NT2/D1 (cell line): ENCODE measurements around the gene ZNF474.

Experiments
- SUZ12 ChIP-seq: IDR thresholded peaks from 2 replicates; pipeline ENCODE4 v1.6.1; 2011; ENCODE audit not compliant: insufficient read length, insufficient read depth; ENCODE audit errors: extremely low read depth
- YY1 ChIP-seq: IDR thresholded peaks from 2 replicates; pipeline ENCODE4 v1.6.1; 2011; ENCODE audit not compliant: insufficient read length, insufficient read depth
- ZNF274 ChIP-seq: IDR thresholded peaks from 2 replicates; pipeline ENCODE4 v1.6.1; 2011; ENCODE audit warnings: mild to moderate bottlenecking, low read depth, low read length

- TF ChIP-seq YY1 (no peak), SUZ12 (no peak), ZNF274 (no peak)
These were observed 27.6 kb upstream of the ZNF474 start for GRCh38 chr5:122101636-122102285.
